GM23338 (cell line): ENCODE data around the gene URAD. TPM values are rescaled to one million over a fixed set of nuclear protein-coding genes. Genes with fewer than 3 reads are reported as not detected.

Source experiments
- ATAC-seq: fragments of 200-7000 bp; cut with Tn5 transposase; 3 replicates; pipeline ENCODE4 v1.9.1; 2020
- DNase-seq: peaks from one replicate; pipeline ENCODE4 v3.0.0-alpha.2; 2015; ENCODE audit warnings: low spot score
- H2AFZ ChIP-seq: fragments of 200-600 bp; sonication (generic); 2 replicates; pipeline ENCODE4 v1.8.0; 2016; ENCODE audit warnings: antibody characterized with exemption, mild to moderate bottlenecking, moderate library complexity
- H3F3A ChIP-seq: fragments of 200-600 bp; sonication (generic); replicated peaks from 2 replicates; pipeline ENCODE4 v1.8.0; 2017; ENCODE audit warnings: antibody characterized with exemption, mixed run types, low read depth
- H3K27ac ChIP-seq: fragments of 200-600 bp; sonication (generic); 2 replicates; pipeline ENCODE4 v1.6.1; 2016; ENCODE audit warnings: low read depth
- H3K27me3 ChIP-seq: fragments of 200-600 bp; sonication (generic); 2 replicates; pipeline ENCODE4 v1.8.0; 2016; ENCODE audit warnings: mild to moderate bottlenecking, mixed run types, moderate library complexity; ENCODE audit not compliant: insufficient read depth
- H3K36me3 ChIP-seq: fragments of 200-600 bp; sonication (generic); 2 replicates; pipeline ENCODE4 v1.8.0; 2016; ENCODE audit warnings: mild to moderate bottlenecking; ENCODE audit not compliant: insufficient read depth
- H3K4me1 ChIP-seq: fragments of 200-600 bp; sonication (generic); 2 replicates; pipeline ENCODE4 v1.8.0; 2016; ENCODE audit warnings: mild to moderate bottlenecking, moderate library complexity; ENCODE audit not compliant: insufficient read depth
- H3K4me2 ChIP-seq: fragments of 200-600 bp; sonication (generic); 2 replicates; pipeline ENCODE4 v1.7.1; 2017; ENCODE audit warnings: mixed run types
- H3K4me3 ChIP-seq: fragments of 200-600 bp; sonication (generic); 2 replicates; pipeline ENCODE4 v1.6.1; 2016; ENCODE audit warnings: mixed run types
- H3K79me2 ChIP-seq: fragments of 200-600 bp; sonication (generic); replicated peaks from 2 replicates; pipeline ENCODE4 v1.8.0; 2017; ENCODE audit warnings: mild to moderate bottlenecking; ENCODE audit not compliant: insufficient read depth
- H3K9me2 ChIP-seq: fragments of 200-600 bp; sonication (generic); 2 replicates; pipeline ENCODE4 v1.8.0; 2017; ENCODE audit not compliant: insufficient read depth
- H4K20me1 ChIP-seq: fragments of 200-600 bp; sonication (generic); replicated peaks from 2 replicates; pipeline ENCODE4 v1.8.0; 2017; ENCODE audit warnings: mild to moderate bottlenecking; ENCODE audit not compliant: insufficient read depth
- H3K27ac Mint-ChIP-seq: 2 replicates; pipeline ENCODE4 v1.8.0; 2020; ENCODE audit warnings: inconsistent platforms, mild to moderate bottlenecking, moderate library complexity, mixed read lengths
- H3K27me3 Mint-ChIP-seq: 3 replicates; pipeline ENCODE4 v1.8.0; 2022; ENCODE audit warnings: low read depth, mild to moderate bottlenecking, moderate library complexity, mixed read lengths, inconsistent platforms; ENCODE audit not compliant: insufficient read depth, poor library complexity
- H3K36me3 Mint-ChIP-seq: 3 replicates; pipeline ENCODE4 v1.8.0; 2021; ENCODE audit warnings: low read depth, mild to moderate bottlenecking, inconsistent platforms, moderate library complexity, mixed read lengths
- H3K4me1 Mint-ChIP-seq: 3 replicates; pipeline ENCODE4 v1.8.0; 2020; ENCODE audit warnings: mild to moderate bottlenecking, inconsistent platforms, mixed read lengths
- H3K4me3 Mint-ChIP-seq: 3 replicates; pipeline ENCODE4 v1.8.0; 2021; ENCODE audit warnings: moderate library complexity, mild to moderate bottlenecking, inconsistent platforms, mixed read lengths
- H3K9me3 Mint-ChIP-seq: 3 replicates; pipeline ENCODE4 v1.8.0; 2020; ENCODE audit warnings: moderate library complexity, mild to moderate bottlenecking, inconsistent platforms, mixed read lengths
- CTCF ChIP-seq, 2 experiments: fragments of 200-600 bp in 1 of 2; sonication (generic) in 1 of 2; conservative IDR thresholded peaks; 2 replicates each; pipeline versions ENCODE4 v1.5.1 to v1.6.1; 2016 to 2017; ENCODE audit warnings: antibody characterized with exemption in 2 of 2, low read depth in 2 of 2, mild to moderate bottlenecking in 2 of 2, moderate library complexity in 1 of 2
- EZH2 ChIP-seq: fragments of 200-600 bp; sonication (generic); IDR thresholded peaks from one replicate; pipeline ENCODE4 v1.8.0; 2017; ENCODE audit warnings: antibody characterized with exemption, mild to moderate bottlenecking, low read depth; ENCODE audit not compliant: unreplicated experiment
- EZH2phosphoT487 ChIP-seq: fragments of 200-600 bp; sonication (generic); IDR thresholded peaks from one replicate; pipeline ENCODE4 v1.8.1; 2018; ENCODE audit warnings: antibody characterized with exemption; ENCODE audit not compliant: unreplicated experiment
- REST ChIP-seq: IDR thresholded peaks from one replicate; pipeline ENCODE4 v1.6.1; 2018; ENCODE audit warnings: antibody characterized with exemption; ENCODE audit not compliant: unreplicated experiment
- STAT1 ChIP-seq: IDR thresholded peaks from one replicate; pipeline ENCODE4 v1.6.1; 2016; ENCODE audit warnings: antibody characterized with exemption; ENCODE audit not compliant: unreplicated experiment
- ZNF331 ChIP-seq: fragments of 250-450 bp; sonication (Bioruptor Pico); IDR thresholded peaks from 2 replicates; pipeline ENCODE4 v1.5.0; 2020; ENCODE audit warnings: low read depth, mild to moderate bottlenecking, moderate library complexity
- polyA plus RNA-seq: library from polyadenylated mRNA; unstranded; fragments of >200 nt; fragmentation: Nextera tagmentation; extraction: Ambion mirVana; gene quantifications from 2 replicates; pipeline ENCODE4 v1.2.1, GENCODE V29; 2016
- total RNA-seq: library from RNA; depleted of rRNA; stranded (reverse); fragments of >200 nt; shearing (Covaris generic); gene quantifications from 2 replicates; pipeline ENCODE4 v1.2.3, GENCODE V29; 2014

Gene URAD
- total and polyA plus RNA-seq, 2 experiments from 2014 or later = not detected

GRCh38 chr13:27956576-27957300, 31.8 kb downstream of the URAD start (continued):
- no peak for TF ChIP-seq EZH2

GRCh38 chr13:27955014-27955591, 33.4 kb downstream of the URAD start:
- Mint-ChIP-seq H3K27me3 (peaks cover 91% of the 10 kb centered on the region), H3K36me3 (no peaks in the 10 kb centered on the region), H3K27ac (no peak overlapping the region), H3K4me3 (no peak overlapping the region), H3K9me3 (no peaks in the 10 kb centered on the region; the same call in 2 of the 3 replicates), H3K4me1 (peaks cover 9% of the 10 kb centered on the region)
- Histone ChIP-seq H3K79me2 (no peaks in the 10 kb centered on the region), H4K20me1 (peaks cover 32% of the 10 kb centered on the region), H3F3A (peaks cover 15% of the 10 kb centered on the region), H3K4me2 (peak overlapping the region; percentile 88; the same call in 1 of the 2 replicates), H2AFZ (no peak overlapping the region), H3K4me1 (peaks cover 11% of the 10 kb centered on the region), H3K27me3 (peaks cover 100% of the 10 kb centered on the region), H3K27ac (no peak overlapping the region), H3K36me3 (no peaks in the 10 kb centered on the region), H3K9me2 (0 out of 2 replicates have a peak, but pooled peaks cover under 1% of the 10 kb centered on the region), H3K4me3 (no peak overlapping the region)
- DNase-seq (no peak), ATAC-seq (no peak)
- TF ChIP-seq CTCF (conservative IDR thresholded peaks at IDR 0.05; ENCODE audit: low read depth in 2 of 2) (no peak), ZNF331 (CRISPR knock-in tag) (no peak), STAT1 (no peak), EZH2phosphoT487 (peak; percentile 17), EZH2 (peak; percentile 90), REST (no peak)
